GM21526 (cell line): Measurements from ENCODE around the gene LENG8.
"Not testable (repeated sequence)": the region's sequence is repeated elsewhere in the genome, so short reads cannot be mapped to it uniquely, and the experiment has no call there.

Experiments used
- ATAC-seq: cut with Tn5 transposase; IDR thresholded peaks from one replicate; pipeline ENCODE4 v1.9.1; 2021; ENCODE audit warnings: moderate library complexity; ENCODE audit not compliant: unreplicated experiment, low FRiP score

LENG8 gene

GRCh38 chr19:54475706-54476105 lies 26.7 kb downstream of the LENG8 start:
- ATAC-seq, result no peak

DNA sequence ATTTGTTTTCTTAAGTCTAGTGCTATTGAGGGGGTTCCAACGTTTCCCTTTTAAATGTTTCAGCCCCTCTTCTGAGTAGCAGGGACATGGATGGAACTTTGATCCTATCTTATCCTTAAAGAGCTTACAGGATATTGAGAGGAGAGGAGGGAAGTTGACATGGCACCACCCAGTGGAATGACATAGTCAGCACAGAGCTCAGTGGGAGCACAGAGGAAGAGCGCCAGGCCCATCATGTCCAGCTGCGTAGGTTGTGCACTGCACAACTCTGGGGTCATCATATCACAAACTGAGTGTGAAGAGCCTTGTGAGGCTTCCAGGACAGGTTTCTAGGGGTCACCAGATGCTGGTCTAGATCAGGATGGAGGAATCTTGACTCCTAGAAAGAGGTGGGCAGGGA lies 28.7 kb downstream of the LENG8 start:
- no peak for ATAC-seq

GRCh38 chr19:54478677-54479266 lies 29.8 kb downstream of the LENG8 start:
- ATAC-seq, result no peak

DNA sequence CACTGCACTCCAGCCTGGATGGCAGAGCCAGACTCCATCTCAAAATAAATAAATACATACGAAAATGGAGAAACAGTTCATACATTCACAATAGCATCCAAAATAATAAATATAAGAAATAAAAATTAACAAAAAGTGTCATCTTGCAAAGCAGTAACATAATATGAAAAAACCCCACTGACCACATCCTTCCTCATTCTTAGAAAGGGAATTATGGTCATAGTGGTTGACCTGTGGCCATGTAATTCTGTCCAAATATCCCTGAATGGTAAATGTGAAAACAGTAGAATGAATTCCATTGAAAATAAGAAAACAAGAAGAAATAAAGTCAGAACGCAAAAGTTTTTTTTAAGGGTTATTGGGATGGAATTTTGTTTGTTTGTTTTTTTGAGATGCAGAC lies 31.1 kb downstream of the LENG8 start:
- ATAC-seq, result no peak

DNA sequence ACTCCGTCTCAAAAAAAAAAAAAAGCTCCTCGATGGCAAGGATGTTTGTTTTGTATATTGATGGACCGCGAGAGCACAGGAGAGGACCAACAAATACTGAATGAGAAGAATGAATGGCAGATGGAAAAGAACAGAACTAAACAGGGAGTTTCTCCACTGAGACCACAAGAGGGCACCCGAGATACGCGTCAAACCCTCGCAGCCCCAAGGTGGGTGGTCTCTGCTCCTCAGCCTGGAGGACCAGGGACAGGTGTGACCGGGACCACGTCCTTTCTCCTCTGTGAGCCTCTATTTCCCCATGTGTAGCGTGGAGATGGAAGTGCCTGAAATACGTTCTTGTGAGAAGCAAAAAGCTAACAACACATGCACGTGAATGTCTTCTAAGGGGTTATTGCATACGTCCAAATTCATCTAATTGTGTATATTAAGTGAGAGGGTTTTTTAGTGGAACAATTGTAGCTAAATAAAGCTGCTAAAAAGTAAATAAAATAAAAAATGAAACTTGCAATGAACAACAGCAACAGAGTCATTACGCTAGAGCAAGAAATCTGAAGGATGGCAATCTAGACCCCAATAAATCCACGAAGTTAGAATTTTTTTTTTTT lies 32.4 kb downstream of the LENG8 start:
- ATAC-seq, result no peak

- no peak for ATAC-seq
Observed at GRCh38 chr19:54482889-54483288, 33.9 kb downstream of the LENG8 start.

GRCh38 chr19:54484451-54484850 lies 35.5 kb downstream of the LENG8 start:
- no peak for ATAC-seq

DNA sequence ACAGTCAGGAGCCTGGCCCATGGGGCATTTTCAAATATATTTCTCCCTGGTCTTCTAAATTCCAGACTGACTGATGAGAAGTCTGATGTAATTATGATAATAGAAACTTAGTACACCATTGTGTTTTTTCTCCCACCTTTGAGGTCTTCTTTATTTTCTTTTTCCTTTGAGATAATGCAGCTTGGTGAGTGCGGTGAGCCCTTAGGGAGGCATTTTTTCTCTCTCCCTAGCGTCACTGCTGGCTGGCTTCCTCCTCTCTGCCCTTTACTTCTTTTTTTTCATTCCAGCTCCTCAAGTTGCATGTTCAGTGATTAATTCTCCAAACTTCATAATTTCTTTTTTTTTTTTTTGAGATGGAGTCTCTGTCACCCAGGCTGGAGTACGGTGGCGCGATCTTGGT lies 36.9 kb downstream of the LENG8 start:
- no peak for ATAC-seq

DNA sequence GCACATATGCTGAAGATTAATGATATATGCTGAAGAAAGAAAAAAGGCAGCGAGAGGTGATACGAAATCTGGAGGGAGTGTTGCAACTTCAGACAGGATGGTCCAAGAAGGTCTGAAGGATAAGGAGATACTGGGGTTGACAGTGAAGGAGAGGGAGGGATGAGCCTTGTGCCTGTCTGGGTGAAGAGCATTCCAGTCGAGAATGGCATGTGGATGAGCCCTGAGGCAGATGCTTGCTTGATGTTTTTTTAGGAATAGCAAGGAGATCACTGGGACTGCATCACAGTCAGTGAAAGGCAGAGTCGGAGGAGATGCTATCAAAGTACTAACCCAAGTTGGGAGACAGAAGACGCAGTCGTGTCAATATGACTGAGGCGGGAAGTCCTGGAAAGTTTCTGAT lies 40.3 kb downstream of the LENG8 start:
- ATAC-seq, result no peak

- ATAC-seq, result no peak
Observed at GRCh38 chr19:54489766-54490165, 40.8 kb downstream of the LENG8 start.

- no peak for ATAC-seq
Observed at GRCh38 chr19:54492568-54492967, 43.6 kb downstream of the LENG8 start.

GRCh38 chr19:54493056-54493455 lies 44.1 kb downstream of the LENG8 start:
- not testable (repeated sequence) for ATAC-seq

GRCh38 chr19:54493967-54494585 lies 45.1 kb downstream of the LENG8 start:
- no peak for ATAC-seq

GRCh38 chr19:54495284-54495683 lies 46.3 kb downstream of the LENG8 start:
- not testable (repeated sequence) for ATAC-seq

GRCh38 chr19:54497747-54498450 lies 48.9 kb downstream of the LENG8 start:
- not testable (repeated sequence) for ATAC-seq

DNA sequence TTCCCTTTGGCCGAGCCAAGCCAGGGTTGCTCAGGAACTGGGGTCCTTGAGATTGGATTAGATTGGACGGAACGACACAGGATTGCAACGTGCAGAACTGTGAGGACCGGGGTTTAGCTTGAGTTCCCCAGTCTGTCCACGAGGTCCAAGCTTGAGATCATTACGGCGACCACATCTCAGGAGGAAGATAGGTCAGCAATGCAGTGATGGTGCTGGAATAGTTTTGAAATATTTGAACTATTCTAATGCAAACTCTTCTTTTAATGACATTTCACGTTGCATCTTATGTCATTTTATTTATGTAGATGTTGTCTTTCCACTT lies 49.4 kb downstream of the LENG8 start:
- not testable (repeated sequence) for ATAC-seq

- ATAC-seq, result no peak
Observed at GRCh38 chr19:54502518-54503048, 53.6 kb downstream of the LENG8 start, which contains the start of gene LAIR2. TSS of gene LAIR2 (plus strand) at chr19:54502831. CDS start at chr19:54502919, 88 bp downstream.

- ATAC-seq, result not testable (repeated sequence)
Observed at GRCh38 chr19:54505542-54505941, 56.5 kb downstream of the LENG8 start.

DNA sequence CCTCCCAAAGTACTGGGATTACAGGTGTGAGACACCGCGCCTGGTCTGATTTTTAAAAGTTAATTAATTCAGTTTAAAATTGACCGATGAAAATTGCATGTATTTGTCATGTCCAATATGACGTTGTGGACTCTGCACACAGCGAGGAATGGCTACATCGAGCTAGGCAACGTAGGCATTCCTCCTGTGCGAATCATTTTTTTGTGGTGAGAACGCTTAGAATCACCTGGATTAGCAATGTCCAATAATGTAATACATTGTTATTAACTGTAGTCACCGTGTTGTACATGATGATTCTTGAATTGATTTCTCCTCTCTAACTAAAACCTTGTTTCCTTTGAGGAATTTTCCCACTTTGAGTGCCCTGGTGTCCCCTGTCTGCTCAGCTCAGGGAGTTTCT lies 57.1 kb downstream of the LENG8 start:
- ATAC-seq, result no peak

GRCh38 chr19:54507038-54507717 lies 58.2 kb downstream of the LENG8 start:
- ATAC-seq, result not testable (repeated sequence)

DNA sequence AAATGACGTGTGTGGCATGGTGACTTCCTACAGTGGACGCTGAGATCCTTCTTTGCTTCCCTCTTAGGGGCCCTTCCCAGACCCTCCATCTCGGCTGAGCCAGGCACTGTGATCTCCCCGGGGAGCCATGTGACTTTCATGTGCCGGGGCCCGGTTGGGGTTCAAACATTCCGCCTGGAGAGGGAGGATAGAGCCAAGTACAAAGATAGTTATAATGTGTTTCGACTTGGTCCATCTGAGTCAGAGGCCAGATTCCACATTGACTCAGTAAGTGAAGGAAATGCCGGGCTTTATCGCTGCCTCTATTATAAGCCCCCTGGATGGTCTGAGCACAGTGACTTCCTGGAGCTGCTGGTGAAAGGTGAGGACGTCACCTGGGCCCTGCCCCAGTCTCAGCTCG lies 58.8 kb downstream of the LENG8 start:
- ATAC-seq, result no peak
